Trophoblast cell (in vitro differentiated cells and primary cell): ENCODE measurements around the gene CRMP1.

Source experiments
- DNase-seq, 2 donors: peaks; one replicate each; pipeline ENCODE4 v3.0.0-alpha.2; 2016
- H2AFZ ChIP-seq: 2 replicates; pipeline ENCODE4 v1.6.1; 2013; ENCODE audit warnings: low read length, moderate library complexity, mild to moderate bottlenecking; ENCODE audit not compliant: insufficient read depth, poor library complexity
- H2AK5ac ChIP-seq: 2 replicates; pipeline ENCODE4 v1.6.1; 2013; ENCODE audit warnings: mild to moderate bottlenecking, low read length
- H2BK120ac ChIP-seq: 2 replicates; pipeline ENCODE4 v1.6.1; 2013; ENCODE audit warnings: low read length, mild to moderate bottlenecking, moderate library complexity; ENCODE audit not compliant: insufficient read depth, poor library complexity
- H2BK12ac ChIP-seq: 2 replicates; pipeline ENCODE4 v1.6.1; 2013; ENCODE audit warnings: mild to moderate bottlenecking, low read length, moderate library complexity
- H2BK5ac ChIP-seq: 2 replicates; pipeline ENCODE4 v1.6.1; 2013; ENCODE audit warnings: low read length, low read depth, moderate library complexity, mild to moderate bottlenecking; ENCODE audit not compliant: poor library complexity
- H3K14ac ChIP-seq: 2 replicates; pipeline ENCODE4 v1.6.1; 2013; ENCODE audit warnings: mild to moderate bottlenecking, low read length
- H3K18ac ChIP-seq: 2 replicates; pipeline ENCODE4 v1.6.1; 2013; ENCODE audit warnings: mild to moderate bottlenecking, low read length
- H3K23ac ChIP-seq: 2 replicates; pipeline ENCODE4 v1.6.1; 2013; ENCODE audit warnings: low read length
- H3K27ac ChIP-seq: 2 replicates; pipeline ENCODE4 v1.5.1; 2013; ENCODE audit warnings: low read depth, mild to moderate bottlenecking, inconsistent platforms, low read length, moderate library complexity
- H3K27me3 ChIP-seq: 2 replicates; pipeline ENCODE4 v1.6.1; 2013; ENCODE audit warnings: inconsistent platforms, mild to moderate bottlenecking, low read length, moderate library complexity; ENCODE audit not compliant: insufficient read depth
- H3K36me3 ChIP-seq, 2 experiments: 1 replicate in 1 of 2; 2 replicates in 1 of 2; pipeline ENCODE4 v1.6.1; 2013; ENCODE audit warnings: low read length in 2 of 2, mild to moderate bottlenecking in 2 of 2, moderate library complexity in 1 of 2; ENCODE audit not compliant: insufficient read depth in 2 of 2, control insufficient read depth in 1 of 2
- H3K4ac ChIP-seq: 2 replicates; pipeline ENCODE4 v1.6.1; 2013; ENCODE audit warnings: low read depth, mild to moderate bottlenecking, low read length, moderate library complexity
- H3K4me1 ChIP-seq, 2 experiments: 1 replicate in 1 of 2; 2 replicates in 1 of 2; pipeline ENCODE4 v1.6.1; 2013; ENCODE audit warnings: low read length in 2 of 2, mild to moderate bottlenecking in 2 of 2, moderate library complexity in 1 of 2; ENCODE audit not compliant: insufficient read depth in 2 of 2, control insufficient read depth in 1 of 2
- H3K4me2 ChIP-seq: 2 replicates; pipeline ENCODE4 v1.6.1; 2013; ENCODE audit warnings: inconsistent platforms, mild to moderate bottlenecking, low read length, moderate library complexity
- H3K4me3 ChIP-seq: 2 replicates; pipeline ENCODE4 v1.5.1; 2013; ENCODE audit warnings: mild to moderate bottlenecking, low read depth, low read length, inconsistent platforms
- H3K79me1 ChIP-seq: one replicate; pipeline ENCODE4 v1.6.1; 2013; ENCODE audit warnings: low read length
- H3K79me2 ChIP-seq: 2 replicates; pipeline ENCODE4 v1.6.1; 2013; ENCODE audit warnings: low read length, mild to moderate bottlenecking; ENCODE audit not compliant: control insufficient read depth, insufficient read depth, poor library complexity
- H3K9ac ChIP-seq: 2 replicates; pipeline ENCODE4 v1.6.1; 2013; ENCODE audit warnings: mild to moderate bottlenecking, low read length
- H3K9me3 ChIP-seq: 2 replicates; pipeline ENCODE4 v1.6.1; 2013; ENCODE audit warnings: low read depth, mild to moderate bottlenecking, control low read depth, inconsistent platforms, low read length; ENCODE audit not compliant: insufficient read depth
- H4K12ac ChIP-seq: 2 replicates; pipeline ENCODE4 v1.6.1; 2013; ENCODE audit warnings: low read depth, mild to moderate bottlenecking, low read length, moderate library complexity
- H4K8ac ChIP-seq: 2 replicates; pipeline ENCODE4 v1.6.1; 2013; ENCODE audit warnings: low read depth, mild to moderate bottlenecking, low read length, moderate library complexity
- H4K91ac ChIP-seq: one replicate; pipeline ENCODE4 v1.6.1; 2013; ENCODE audit warnings: low read depth, mild to moderate bottlenecking, low read length, moderate library complexity
- WGBS: extraction: QIAGEN DNeasy Blood & Tissue Kit; methylation state at CpG from one replicate; pipeline ENCODE4 v1.1.7; 2013; ENCODE audit warnings: missing lambda C conversion rate; ENCODE audit not compliant: insufficient read length, insufficient coverage; ENCODE audit errors: extremely low coverage; 5-methylcytosine and 5-hydroxymethylcytosine counted together

Gene CRMP1

DNA sequence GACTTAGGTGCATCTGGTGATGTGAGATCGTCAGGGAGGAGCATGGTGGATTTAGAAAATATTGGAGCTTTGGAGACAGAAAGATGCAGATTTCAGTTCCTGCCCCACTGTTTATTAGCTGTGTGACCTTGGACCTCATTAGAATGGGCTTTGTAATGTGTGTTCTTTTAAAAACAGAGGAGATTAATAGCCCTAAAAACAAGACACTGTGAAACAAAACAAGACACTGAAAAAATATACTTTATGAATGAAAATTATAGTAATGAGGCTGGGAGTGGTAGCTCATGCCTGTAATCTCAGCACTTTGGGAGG, 102.4 kb downstream of the CRMP1 start:
- no peak overlapping the region for H2AK5ac ChIP-seq
- H3K23ac ChIP-seq = no peak overlapping the region
- H2BK12ac ChIP-seq = no peak overlapping the region
- no peak overlapping the region for H2AFZ ChIP-seq
- peaks cover 9 to 12% of the 10 kb centered on the region in 2 experiments for H3K36me3 ChIP-seq
- no peak for DNase-seq
- no peak overlapping the region for H3K18ac ChIP-seq
- no peaks in the 10 kb centered on the region for H3K4me1 ChIP-seq
- H3K4ac ChIP-seq = no peak overlapping the region
- H3K27me3 ChIP-seq = no peaks in the 10 kb centered on the region
- H4K12ac ChIP-seq = no peak overlapping the region
- no peak overlapping the region for H4K8ac ChIP-seq
- H3K4me2 ChIP-seq = no peak overlapping the region
- no peaks in the 10 kb centered on the region for H3K79me1 ChIP-seq
- no peaks in the 10 kb centered on the region for H3K79me2 ChIP-seq
- no CpG with 5 or more reads among the region's 1 CpG for WGBS
- H3K9me3 ChIP-seq = no peaks in the 10 kb centered on the region
- no peak overlapping the region for H3K27ac ChIP-seq
- no peak overlapping the region for H3K4me3 ChIP-seq
- H3K14ac ChIP-seq = no peak overlapping the region
- no peak overlapping the region for H2BK120ac ChIP-seq
- no peak overlapping the region for H3K9ac ChIP-seq
- no peak overlapping the region for H4K91ac ChIP-seq
- H2BK5ac ChIP-seq = no peak overlapping the region

GRCh38 chr4:5789141-5789540, 103.7 kb downstream of the CRMP1 start:
- Histone ChIP-seq H2AK5ac (no peak overlapping the region), H3K4me1 (no peaks in the 10 kb centered on the region), H3K79me1 (no peaks in the 10 kb centered on the region), H3K27ac (no peak overlapping the region), H2BK5ac (no peak overlapping the region), H4K12ac (no peak overlapping the region), H2AFZ (no peak overlapping the region), H2BK12ac (no peak overlapping the region), H3K18ac (no peak overlapping the region), H3K4me2 (no peak overlapping the region), H3K36me3 (peaks cover 11 to 14% of the 10 kb centered on the region in 2 experiments), H3K4me3 (no peak overlapping the region), H3K14ac (no peak overlapping the region), H3K27me3 (no peaks in the 10 kb centered on the region), H4K8ac (no peak overlapping the region), H3K9ac (no peak overlapping the region), H3K9me3 (no peaks in the 10 kb centered on the region), H2BK120ac (no peak overlapping the region), H3K23ac (no peak overlapping the region), H3K4ac (no peak overlapping the region), H4K91ac (no peak overlapping the region), H3K79me2 (no peaks in the 10 kb centered on the region)
- DNase-seq = no peak
- no CpG with 5 or more reads among the region's 5 CpGs for WGBS

DNA sequence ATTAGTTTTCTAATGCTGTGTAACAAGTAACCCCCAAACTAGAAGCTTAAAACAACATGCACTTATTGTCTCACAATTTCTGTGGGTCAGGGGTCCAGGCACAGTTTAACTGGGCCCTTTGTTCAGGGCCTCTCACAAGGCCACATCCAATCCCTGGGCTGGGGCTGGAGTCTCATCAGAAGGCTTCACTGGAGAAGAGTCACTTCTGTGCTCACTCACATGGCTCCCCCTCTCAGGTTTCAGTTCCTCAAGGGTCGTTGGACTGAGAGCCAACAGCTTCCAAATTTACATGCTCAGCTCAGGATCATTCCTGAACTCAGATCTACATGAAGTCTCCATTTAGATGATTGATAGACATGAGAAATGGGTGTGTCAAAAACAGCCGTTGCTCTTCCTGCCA, 104.7 kb downstream of the CRMP1 start:
- WGBS = no CpG with 5 or more reads among the region's 2 CpGs
- Histone ChIP-seq H3K4me3 (no peak overlapping the region), H3K79me1 (no peaks in the 10 kb centered on the region)

GRCh38 chr4:5787311-5787710, 105.6 kb downstream of the CRMP1 start:
- Histone ChIP-seq H3K79me2 (no peaks in the 10 kb centered on the region), H3K4me3 (no peak overlapping the region), H4K8ac (no peak overlapping the region), H2BK12ac (no peak overlapping the region), H2AK5ac (no peak overlapping the region), H4K12ac (no peak overlapping the region), H3K23ac (no peak overlapping the region), H3K27me3 (no peaks in the 10 kb centered on the region), H3K18ac (no peak overlapping the region), H2BK5ac (no peak overlapping the region), H2AFZ (no peak overlapping the region), H3K79me1 (no peaks in the 10 kb centered on the region), H3K36me3 (peaks cover 16 to 17% of the 10 kb centered on the region in 2 experiments), H3K4me1 (no peaks in the 10 kb centered on the region), H3K27ac (no peak overlapping the region), H3K4me2 (no peak overlapping the region), H3K14ac (no peak overlapping the region), H3K9ac (no peak overlapping the region), H2BK120ac (no peak overlapping the region), H3K9me3 (no peaks in the 10 kb centered on the region), H4K91ac (no peak overlapping the region), H3K4ac (no peak overlapping the region)
- WGBS = no CpG with 5 or more reads among the region's 8 CpGs
- no peak for DNase-seq

More for the DNA sequence above, 104.7 kb downstream of the CRMP1 start:
- Histone ChIP-seq H3K27ac (no peak overlapping the region), H4K12ac (no peak overlapping the region), H3K9me3 (no peaks in the 10 kb centered on the region), H3K79me2 (no peaks in the 10 kb centered on the region), H3K9ac (no peak overlapping the region), H3K36me3 (peaks cover 16 to 17% of the 10 kb centered on the region in 2 experiments), H2AFZ (no peak overlapping the region), H3K4ac (no peak overlapping the region), H3K14ac (no peak overlapping the region), H3K4me1 (no peaks in the 10 kb centered on the region), H4K91ac (no peak overlapping the region), H2AK5ac (no peak overlapping the region), H3K27me3 (no peaks in the 10 kb centered on the region), H3K18ac (no peak overlapping the region), H3K23ac (no peak overlapping the region), H3K4me2 (no peak overlapping the region), H2BK12ac (no peak overlapping the region), H2BK5ac (no peak overlapping the region), H2BK120ac (no peak overlapping the region), H4K8ac (no peak overlapping the region)
- DNase-seq = no peak
